Glomerular visceral epithelial cell (primary cell): Measurements from ENCODE around the gene DOCK4.

Experiments
- DNase-seq: peaks from one replicate; pipeline ENCODE4 v3.0.0-alpha.2; 2016; ENCODE audit errors: extremely low spot score

Gene DOCK4

GRCh38 chr7:112192236-112193154, 13.7 kb downstream of the DOCK4 start:
- DNase-seq, result peak; percentile 27

- no peak for DNase-seq
These were observed 16.1 kb downstream of the DOCK4 start for GRCh38 chr7:112190120-112190519.

DNA sequence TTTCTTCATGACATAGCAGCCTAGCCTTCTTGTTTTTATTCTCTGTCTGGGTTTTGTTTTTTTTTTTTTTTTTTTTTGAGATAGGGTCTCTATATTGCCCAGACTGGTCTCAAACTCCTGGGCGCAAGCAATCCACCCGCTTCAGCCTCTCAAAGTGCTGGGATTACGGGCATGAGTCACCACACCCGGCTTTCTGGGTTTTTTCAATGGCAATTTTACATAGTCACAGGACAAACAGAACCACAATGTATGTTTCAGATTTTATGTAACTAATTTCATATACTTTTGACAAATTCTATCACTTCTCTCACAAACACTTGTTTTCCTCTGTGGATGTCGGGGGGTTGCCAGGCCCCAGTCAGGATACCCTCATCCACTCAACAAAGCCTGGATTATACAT, 16.5 kb downstream of the DOCK4 start:
- DNase-seq, result no peak

DNA sequence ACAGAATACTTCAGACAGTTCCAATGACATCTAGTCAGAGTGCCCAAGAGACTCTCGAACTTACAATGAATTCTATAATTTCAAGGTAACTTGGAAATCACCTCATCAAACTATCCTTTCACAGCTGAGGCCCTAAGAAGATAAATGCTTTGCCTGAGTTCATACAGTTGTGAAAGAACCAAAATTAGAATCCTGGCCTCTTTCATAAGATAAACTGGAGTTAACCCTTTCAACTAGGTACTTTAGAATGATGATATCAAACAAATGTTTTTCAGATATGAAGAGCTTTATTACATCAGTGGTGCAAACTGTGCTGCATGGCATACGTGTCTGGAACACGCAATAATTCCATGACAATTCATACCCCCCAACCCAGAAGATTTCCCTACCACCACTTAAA, 17.9 kb downstream of the DOCK4 start:
- no peak for DNase-seq

- DNase-seq, result no peak
These were observed 19.9 kb downstream of the DOCK4 start for GRCh38 chr7:112186300-112186699.

- no peak for DNase-seq
These were observed 21.0 kb downstream of the DOCK4 start for GRCh38 chr7:112185005-112185834.

- no peak for DNase-seq
These were observed 21.7 kb downstream of the DOCK4 start for GRCh38 chr7:112184455-112184854.

GRCh38 chr7:112183266-112183665, 22.9 kb downstream of the DOCK4 start:
- no peak for DNase-seq

DNA sequence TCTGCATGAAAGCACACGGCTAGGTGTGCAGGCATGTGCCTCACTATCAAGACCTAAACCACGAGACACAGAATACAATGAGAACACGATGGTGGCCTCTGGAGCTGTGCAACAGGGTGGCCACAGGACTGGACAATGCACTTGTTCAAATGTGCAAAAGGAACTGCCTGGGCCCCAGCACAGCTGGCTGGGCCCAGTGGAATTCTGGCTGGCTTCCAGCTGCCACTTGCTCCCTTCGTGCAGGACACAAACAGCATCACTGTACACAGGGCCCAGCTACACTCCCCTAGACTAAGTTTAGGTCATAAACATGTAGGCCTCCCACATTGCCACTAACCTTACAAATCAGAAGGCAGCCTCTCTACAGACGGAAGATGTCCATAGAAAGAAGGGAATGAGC, 23.4 kb downstream of the DOCK4 start:
- DNase-seq, result no peak

- DNase-seq, result no peak
These were observed 26.0 kb downstream of the DOCK4 start for GRCh38 chr7:112180223-112180622.

DNA sequence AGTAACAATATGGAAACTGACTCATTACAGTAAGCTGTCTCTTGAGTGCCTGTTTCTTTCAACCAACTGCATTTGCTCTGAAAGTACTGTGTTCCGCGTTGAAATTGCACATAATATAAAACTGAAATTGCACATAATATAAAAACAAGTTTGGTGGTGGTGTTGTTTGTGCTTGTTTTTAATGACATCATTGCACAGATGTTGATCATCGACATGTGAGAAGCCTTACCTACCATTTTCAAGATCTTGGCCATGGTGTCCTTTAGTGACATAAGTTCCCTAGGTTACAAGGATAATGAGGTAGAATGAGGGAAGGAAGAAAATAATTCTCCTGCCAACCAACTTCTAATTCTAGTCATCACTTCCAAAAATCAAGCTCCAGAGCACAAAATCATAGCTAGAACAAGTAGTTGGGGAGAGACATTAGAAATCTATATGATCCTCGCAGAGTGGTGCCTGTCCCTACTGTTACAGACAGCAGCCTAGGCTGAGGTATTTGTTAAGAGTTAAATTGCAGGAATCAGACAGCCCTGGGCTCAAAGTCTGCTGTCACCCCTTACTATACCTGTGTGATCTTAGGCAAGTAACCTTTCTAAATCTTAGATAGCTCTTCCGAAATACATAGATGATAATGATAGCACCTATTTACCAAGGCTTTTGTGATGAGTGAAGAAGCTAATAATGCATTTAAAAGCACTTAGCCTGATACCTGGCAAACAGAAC, 29.3 kb downstream of the DOCK4 start:
- DNase-seq, result no peak

GRCh38 chr7:112176241-112176640, 30.0 kb downstream of the DOCK4 start:
- no peak for DNase-seq

GRCh38 chr7:112174192-112174591, 32.0 kb downstream of the DOCK4 start:
- no peak for DNase-seq

- DNase-seq, result no peak
These were observed 32.7 kb downstream of the DOCK4 start for GRCh38 chr7:112173568-112173905.

DNA sequence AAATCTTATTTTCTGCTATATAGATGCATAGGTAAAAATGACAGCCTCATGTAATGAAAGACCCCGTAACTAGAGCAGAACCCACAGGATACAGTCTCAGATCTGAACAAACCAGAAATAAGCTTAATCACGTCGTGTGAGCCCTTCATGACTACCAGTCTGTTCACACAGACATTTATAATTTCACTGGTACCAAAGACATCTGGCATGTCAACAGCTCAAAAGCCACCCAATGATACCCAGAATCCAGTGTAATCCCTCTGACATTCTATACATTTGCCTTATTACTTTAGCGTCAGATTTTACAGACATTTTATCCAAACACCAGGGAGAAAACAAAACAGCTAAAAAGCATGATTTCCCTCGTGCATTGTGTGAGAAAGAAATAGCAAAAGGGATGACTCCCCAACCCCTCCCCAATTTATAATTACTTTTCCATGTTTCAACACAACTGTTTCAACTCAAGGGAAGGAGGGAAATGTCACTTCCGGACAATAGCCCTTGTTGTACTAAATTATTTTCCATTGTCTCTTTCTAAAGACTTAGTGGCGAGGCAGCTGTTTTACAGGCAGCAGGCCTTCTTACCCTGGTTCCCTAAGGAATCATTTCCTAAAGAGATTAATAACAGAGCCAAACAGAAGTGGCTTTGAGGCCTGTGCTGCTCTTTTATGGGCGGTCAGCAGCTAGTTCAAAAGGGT, 33.2 kb downstream of the DOCK4 start:
- DNase-seq, result no peak

DNA sequence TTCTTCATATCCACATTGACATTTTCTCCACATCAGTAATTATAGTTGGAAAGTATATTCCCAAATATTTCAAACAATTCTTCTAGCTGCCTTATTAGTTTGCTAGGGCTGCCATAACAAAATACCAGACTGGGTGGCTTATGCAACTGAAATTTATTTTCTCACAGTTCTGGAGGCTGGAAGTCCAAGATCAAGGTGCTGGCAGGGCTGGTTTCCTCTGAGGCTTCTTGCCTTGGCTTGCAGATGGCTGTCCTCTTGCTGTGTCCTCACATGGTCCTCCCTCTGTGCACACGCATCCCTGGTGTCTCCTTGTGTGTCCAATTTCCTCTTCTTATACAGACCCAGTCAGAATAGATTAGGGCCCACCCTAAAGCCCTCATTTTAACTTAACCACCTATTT, 34.5 kb downstream of the DOCK4 start:
- DNase-seq, result no peak

DNA sequence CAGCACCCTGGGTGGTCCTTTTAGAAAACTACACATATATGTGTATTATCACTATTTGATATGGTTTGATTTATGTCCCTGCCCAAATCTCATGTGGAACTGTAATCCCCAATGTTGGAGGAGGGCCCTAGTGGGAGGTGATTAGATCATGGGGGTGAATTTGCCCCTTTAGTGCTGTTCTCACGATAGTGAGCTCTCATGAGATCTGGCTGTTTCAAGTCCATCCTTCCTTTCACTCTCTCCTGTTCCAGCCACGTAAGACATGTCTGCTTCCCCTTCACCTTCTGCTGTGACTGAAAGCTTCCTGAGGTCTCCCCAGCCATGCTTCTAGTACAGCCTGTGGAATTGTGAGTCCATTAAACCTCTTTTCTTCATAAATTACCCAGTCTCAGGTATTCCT, 37.3 kb downstream of the DOCK4 start:
- no peak for DNase-seq

DNA sequence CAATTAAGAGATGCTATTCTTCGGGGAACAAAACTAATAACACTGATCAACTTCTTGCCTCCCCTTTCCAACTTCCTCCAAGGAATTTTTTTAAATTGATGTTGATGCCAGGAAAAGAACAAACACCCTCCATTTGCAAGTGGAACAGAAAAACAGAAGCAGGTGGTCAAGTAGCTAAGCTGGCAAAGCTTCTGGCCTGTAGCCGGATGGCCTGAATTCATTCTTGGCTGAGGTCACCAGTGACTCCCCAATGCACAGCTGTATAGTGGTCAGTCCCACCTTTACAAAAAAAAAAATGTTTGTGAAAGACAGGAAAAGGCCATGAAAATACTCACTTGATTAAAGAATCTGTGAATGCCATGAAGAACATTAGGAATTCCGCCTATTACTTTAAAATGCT, 39.1 kb downstream of the DOCK4 start:
- DNase-seq, result no peak

DNA sequence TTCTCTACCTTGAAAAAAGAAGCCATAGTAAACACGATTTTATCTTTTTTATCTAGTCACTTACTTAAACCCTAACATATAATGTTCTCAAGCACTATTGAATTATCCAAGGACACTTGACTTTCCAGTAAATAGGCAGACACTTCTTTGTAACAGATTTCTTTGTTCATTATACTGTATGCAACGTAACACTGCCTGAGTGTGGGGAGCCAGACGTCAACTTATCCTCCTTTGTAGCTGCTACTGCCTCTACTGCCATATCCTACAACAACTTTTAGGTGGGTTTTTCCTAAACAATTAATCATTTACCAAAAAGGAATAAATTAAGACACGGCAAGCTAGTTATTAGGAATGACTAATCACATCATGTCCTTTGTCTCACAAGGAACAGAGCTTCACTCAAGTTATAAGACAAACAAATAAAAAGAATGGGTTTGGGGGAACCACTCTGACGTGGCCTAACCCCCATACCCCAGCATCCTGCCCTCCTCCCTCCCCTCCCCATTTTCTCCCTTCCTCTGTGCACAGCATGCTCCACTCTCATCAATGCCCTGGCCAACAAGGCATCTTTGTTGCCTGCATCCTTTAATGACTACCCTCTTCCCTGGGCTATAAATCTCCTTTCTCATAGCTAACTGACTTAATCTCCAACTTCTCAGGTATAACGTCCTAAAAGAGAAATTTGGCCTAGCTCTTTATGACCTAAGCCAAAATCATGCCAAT, 43.3 kb downstream of the DOCK4 start:
- DNase-seq, result no peak

DNA sequence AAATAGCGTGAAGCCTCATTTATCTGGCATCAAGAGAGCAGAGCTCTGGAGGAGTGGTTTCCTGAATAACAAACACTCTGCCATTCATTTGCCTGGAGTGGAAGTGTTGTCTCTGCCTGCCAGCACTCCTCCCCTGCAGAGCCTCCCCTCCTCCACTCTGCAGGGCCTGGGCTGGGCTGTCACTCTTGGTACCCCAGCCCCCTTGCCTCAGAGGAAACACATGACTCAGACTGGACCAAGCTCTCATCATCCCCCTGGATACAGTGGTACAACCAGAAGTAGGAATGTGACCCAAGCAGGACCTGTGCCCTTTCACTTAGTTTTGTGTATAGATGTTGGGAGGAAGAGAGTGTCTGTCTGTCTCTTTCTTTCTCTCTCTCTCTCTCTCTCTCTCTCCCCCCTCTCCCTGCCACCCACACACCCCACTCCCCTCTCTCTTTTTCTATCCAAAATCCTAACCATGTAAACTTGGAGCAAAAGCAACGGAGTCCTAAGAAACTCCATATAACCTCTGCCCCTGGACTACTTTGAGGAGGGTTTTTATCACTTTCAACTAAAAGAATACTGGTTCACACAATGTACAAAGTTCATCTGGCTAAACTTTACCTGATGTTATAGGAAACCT, 43.9 kb downstream of the DOCK4 start:
- DNase-seq, result peak; percentile 75
